Astrocyte (in vitro differentiated cells and primary cell): ENCODE results near the gene HIGD2B.
"Not testable (repeated sequence)": the region's sequence is repeated elsewhere in the genome, so short reads cannot be mapped to it uniquely, and the experiment has no call there.

Experiments used
- EZH2 ChIP-seq: IDR thresholded peaks from 2 replicates; pipeline ENCODE4 v1.6.1; 2012; ENCODE audit warnings: mild to moderate bottlenecking, low read length, inconsistent platforms; ENCODE audit not compliant: insufficient read depth
- TF ChIP-seq, protein P1 (sequence below): IDR thresholded peaks from 2 replicates; pipeline ENCODE4 v1.5.1; 2011; ENCODE audit warnings: low read depth, mild to moderate bottlenecking, inconsistent platforms, low read length, moderate library complexity; ENCODE audit not compliant: insufficient read depth

GRCh38 chr15:72628249-72629067 lies 57.5 kb downstream of the HIGD2B start:
- TF ChIP-seq, protein P1, sequence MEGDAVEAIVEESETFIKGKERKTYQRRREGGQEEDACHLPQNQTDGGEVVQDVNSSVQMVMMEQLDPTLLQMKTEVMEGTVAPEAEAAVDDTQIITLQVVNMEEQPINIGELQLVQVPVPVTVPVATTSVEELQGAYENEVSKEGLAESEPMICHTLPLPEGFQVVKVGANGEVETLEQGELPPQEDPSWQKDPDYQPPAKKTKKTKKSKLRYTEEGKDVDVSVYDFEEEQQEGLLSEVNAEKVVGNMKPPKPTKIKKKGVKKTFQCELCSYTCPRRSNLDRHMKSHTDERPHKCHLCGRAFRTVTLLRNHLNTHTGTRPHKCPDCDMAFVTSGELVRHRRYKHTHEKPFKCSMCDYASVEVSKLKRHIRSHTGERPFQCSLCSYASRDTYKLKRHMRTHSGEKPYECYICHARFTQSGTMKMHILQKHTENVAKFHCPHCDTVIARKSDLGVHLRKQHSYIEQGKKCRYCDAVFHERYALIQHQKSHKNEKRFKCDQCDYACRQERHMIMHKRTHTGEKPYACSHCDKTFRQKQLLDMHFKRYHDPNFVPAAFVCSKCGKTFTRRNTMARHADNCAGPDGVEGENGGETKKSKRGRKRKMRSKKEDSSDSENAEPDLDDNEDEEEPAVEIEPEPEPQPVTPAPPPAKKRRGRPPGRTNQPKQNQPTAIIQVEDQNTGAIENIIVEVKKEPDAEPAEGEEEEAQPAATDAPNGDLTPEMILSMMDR: not testable (repeated sequence)
- TF ChIP-seq EZH2: not testable (repeated sequence)
